LNCaP clone FGC (cell line): ENCODE data around the gene PLEKHG7.

Experiments used
- DNase-seq: peaks from one replicate; pipeline ENCODE4 v3.0.0-alpha.2; 2011; ENCODE audit warnings: low read depth
- H3K4me3 ChIP-seq: 2 replicates; pipeline ENCODE4 v1.5.1; 2011; ENCODE audit warnings: mild to moderate bottlenecking, low read depth, low read length, control low read depth
- TF ChIP-seq, protein P1 (sequence below): IDR thresholded peaks from 2 replicates; pipeline ENCODE4 v1.5.1; 2012; ENCODE audit warnings: mild to moderate bottlenecking; ENCODE audit not compliant: control insufficient read depth, insufficient read depth; ENCODE audit errors: extremely low read depth

The PLEKHG7 gene

DNA sequence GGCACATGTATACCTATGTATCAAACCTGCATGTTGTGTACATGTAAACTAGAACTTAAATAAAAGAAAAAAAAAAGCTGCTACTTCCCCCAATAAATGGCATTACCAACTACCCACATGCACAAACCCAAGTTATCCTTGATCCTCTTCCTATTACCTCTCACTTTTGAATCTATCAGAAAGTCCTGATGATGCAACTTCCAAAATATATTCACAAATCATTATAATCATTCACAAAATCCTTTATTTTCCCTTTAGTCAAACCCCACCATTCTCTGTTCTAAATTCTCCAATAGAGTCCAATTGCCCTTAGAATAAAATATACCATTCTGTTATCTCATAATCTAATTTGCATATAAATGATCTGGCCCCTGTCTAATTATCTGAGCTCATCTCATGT is 92.0 kb downstream of the PLEKHG7 start:
- H3K4me3 ChIP-seq: no peak overlapping the region
- no peak for DNase-seq
- TF ChIP-seq, protein P1, sequence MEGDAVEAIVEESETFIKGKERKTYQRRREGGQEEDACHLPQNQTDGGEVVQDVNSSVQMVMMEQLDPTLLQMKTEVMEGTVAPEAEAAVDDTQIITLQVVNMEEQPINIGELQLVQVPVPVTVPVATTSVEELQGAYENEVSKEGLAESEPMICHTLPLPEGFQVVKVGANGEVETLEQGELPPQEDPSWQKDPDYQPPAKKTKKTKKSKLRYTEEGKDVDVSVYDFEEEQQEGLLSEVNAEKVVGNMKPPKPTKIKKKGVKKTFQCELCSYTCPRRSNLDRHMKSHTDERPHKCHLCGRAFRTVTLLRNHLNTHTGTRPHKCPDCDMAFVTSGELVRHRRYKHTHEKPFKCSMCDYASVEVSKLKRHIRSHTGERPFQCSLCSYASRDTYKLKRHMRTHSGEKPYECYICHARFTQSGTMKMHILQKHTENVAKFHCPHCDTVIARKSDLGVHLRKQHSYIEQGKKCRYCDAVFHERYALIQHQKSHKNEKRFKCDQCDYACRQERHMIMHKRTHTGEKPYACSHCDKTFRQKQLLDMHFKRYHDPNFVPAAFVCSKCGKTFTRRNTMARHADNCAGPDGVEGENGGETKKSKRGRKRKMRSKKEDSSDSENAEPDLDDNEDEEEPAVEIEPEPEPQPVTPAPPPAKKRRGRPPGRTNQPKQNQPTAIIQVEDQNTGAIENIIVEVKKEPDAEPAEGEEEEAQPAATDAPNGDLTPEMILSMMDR: no peak

DNA sequence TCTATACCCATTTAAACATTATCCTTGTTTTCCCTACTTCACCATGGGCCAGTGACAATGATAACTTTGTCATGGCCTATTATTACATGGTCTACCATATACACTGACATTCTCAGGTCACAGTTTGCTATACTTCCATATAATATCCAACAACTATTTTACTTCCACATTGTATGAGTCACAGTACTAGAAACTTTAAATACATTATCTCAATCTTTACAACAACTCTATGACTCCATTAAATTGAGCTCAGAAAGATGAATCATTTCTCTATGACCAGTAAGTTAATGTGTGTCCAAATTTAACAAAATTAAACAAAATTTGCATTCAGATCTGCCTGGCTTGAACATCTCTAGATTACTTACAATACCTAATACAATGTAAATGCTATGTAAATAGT is 93.9 kb downstream of the PLEKHG7 start:
- TF ChIP-seq, protein P1: no peak
- H3K4me3 ChIP-seq: no peak overlapping the region
- no peak for DNase-seq

GRCh38 chr12:92802906-92803305 is 100.1 kb downstream of the PLEKHG7 start:
- DNase-seq: no peak
- H3K4me3 ChIP-seq: no peak overlapping the region
- TF ChIP-seq, protein P1: no peak

- H3K4me3 ChIP-seq: no peak overlapping the region
- no peak for DNase-seq
- TF ChIP-seq, protein P1: no peak
Observed at GRCh38 chr12:92803903-92804302, 101.1 kb downstream of the PLEKHG7 start.

- no peak overlapping the region for H3K4me3 ChIP-seq
- TF ChIP-seq, protein P1: no peak
- DNase-seq: no peak
Observed at GRCh38 chr12:92810370-92810769, 107.6 kb downstream of the PLEKHG7 start.

GRCh38 chr12:92814584-92814983 is 111.8 kb downstream of the PLEKHG7 start:
- DNase-seq: no peak
- TF ChIP-seq, protein P1: no peak
- no peak overlapping the region for H3K4me3 ChIP-seq

DNA sequence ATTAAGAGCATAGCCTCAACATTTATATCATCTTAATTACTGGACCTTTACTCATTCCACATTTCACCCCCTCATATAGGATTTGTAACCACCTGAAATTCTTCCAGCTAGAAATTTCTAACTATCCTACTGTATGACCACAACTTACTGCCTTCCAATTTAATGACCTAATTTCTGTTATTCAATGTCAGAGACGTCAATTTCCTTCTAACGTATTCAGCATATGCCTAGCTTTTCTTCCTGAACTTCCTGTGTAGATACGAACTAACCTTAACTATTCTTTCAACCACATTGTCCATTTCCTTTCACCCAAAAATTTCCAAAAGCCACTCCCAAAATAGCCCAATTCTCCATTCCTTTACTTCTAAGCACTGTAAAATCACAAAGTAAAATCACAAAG is 118.4 kb downstream of the PLEKHG7 start:
- H3K4me3 ChIP-seq: no peak overlapping the region
- TF ChIP-seq, protein P1: no peak
- DNase-seq: no peak
